ENCODE results near the gene SIGLEC11. TPM values are rescaled to one million over a fixed set of nuclear protein-coding genes. Genes with fewer than 3 reads are reported as not detected.

Gene SIGLEC11
- total RNA-seq, 1 donor from 2014 or later = not detected

DNA sequence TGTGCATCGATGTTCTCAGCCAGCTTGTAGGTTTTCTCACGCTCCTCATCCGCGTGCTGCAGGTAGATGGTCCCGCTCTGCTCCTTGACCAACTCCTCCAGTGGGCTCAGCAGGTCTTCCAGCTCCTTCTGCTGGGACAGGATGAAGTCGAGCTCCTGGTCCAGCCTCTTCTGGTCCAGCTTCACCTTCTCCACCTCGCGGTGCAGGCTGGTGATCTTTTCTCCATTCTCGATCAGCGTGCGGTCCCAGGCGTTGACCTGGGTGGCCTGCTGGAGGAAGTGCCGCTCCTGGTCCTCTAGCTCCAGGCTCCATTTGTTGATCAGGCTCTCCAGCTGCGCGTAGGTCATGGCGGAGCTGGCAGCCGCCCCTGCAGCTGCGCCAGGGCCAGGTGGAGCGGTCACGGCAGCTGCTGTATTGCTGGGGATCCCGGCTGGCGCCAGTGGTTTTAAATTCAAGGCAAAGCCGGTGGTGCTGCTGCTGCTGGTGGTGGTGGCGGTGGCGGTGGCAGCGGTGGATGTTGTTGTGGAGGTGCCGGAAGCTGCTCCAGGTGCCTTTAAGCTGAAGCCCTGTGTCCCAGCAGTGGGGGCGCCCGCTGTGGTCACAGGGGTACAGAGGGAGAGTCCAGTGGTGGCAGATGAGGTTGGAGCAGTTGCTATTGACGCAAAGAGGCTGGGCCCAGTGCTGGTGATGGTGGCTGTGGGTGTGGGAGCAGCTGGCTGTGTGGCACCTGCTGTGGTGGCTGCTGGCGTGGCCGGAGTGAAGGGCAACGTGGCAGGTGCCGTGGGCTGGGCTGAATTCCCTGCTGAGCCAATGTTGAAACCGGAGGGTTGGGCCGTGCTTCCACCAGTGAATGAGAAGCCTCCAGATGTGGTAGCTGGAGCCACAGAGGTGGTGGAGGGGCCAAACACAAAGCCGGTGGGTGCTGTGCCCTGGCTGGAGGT, 52.2 kb downstream of the SIGLEC11 start:
- TF ChIP-seq, protein P1, sequence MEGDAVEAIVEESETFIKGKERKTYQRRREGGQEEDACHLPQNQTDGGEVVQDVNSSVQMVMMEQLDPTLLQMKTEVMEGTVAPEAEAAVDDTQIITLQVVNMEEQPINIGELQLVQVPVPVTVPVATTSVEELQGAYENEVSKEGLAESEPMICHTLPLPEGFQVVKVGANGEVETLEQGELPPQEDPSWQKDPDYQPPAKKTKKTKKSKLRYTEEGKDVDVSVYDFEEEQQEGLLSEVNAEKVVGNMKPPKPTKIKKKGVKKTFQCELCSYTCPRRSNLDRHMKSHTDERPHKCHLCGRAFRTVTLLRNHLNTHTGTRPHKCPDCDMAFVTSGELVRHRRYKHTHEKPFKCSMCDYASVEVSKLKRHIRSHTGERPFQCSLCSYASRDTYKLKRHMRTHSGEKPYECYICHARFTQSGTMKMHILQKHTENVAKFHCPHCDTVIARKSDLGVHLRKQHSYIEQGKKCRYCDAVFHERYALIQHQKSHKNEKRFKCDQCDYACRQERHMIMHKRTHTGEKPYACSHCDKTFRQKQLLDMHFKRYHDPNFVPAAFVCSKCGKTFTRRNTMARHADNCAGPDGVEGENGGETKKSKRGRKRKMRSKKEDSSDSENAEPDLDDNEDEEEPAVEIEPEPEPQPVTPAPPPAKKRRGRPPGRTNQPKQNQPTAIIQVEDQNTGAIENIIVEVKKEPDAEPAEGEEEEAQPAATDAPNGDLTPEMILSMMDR (IDR thresholded peaks at IDR 0.05; ENCODE audit: unreplicated experiment) = no peak
- Mint-ChIP-seq H3K27me3 (ENCODE audit: unreplicated experiment) (peaks cover 15% of the 10 kb centered on the region), H3K4me1 (ENCODE audit: unreplicated experiment) (peaks cover 16% of the 10 kb centered on the region), H3K36me3 (ENCODE audit: low read depth, unreplicated experiment) (peaks cover 32% of the 10 kb centered on the region), H3K9me3 (ENCODE audit: unreplicated experiment) (no peaks in the 10 kb centered on the region), H3K27ac (ENCODE audit: unreplicated experiment) (no peak overlapping the region), H3K4me3 (ENCODE audit: unreplicated experiment) (no peak overlapping the region)
- DNase-seq (ENCODE audit: low spot score) = no peak

DNA sequence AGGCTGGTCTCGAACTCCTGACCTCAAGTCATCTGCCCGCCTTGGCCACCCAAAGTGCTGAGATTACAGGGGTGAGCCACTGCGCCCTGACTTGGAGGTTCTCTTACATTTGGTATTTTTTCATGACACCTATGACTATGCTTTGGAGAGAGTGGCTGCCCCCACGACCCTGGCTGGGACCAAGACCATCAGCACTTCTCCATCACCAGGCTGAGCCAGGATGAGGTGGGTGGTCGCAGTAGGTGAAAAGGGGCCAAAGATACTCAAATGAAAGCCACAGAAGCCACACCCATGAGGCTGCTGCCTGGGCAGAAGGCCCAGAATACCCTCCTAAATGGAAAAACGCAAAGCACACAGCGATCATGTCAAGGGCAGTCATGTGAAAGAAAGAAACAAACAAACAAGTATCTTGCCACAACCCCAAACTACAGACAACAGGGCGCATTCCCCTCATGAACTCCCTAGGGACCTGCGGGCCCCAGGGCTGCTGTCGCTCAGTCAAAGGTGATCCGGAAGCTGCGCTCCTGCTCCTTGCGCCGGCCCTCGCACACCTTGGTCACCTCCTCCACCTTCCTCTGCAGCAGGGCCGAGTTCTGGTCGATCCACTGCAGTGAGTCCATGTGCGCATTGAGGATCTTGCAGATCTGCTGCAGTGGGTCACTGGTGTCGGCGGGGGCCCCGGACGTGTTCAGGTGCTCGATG, 53.1 kb downstream of the SIGLEC11 start:
- peaks cover 13% of the 10 kb centered on the region for H3K27me3 Mint-ChIP-seq (ENCODE audit: unreplicated experiment)
- peaks cover 25% of the 10 kb centered on the region for H3K36me3 Mint-ChIP-seq (ENCODE audit: low read depth, unreplicated experiment)
- H3K4me3 Mint-ChIP-seq (ENCODE audit: unreplicated experiment) = peak overlapping the region; percentile 37

DNA sequence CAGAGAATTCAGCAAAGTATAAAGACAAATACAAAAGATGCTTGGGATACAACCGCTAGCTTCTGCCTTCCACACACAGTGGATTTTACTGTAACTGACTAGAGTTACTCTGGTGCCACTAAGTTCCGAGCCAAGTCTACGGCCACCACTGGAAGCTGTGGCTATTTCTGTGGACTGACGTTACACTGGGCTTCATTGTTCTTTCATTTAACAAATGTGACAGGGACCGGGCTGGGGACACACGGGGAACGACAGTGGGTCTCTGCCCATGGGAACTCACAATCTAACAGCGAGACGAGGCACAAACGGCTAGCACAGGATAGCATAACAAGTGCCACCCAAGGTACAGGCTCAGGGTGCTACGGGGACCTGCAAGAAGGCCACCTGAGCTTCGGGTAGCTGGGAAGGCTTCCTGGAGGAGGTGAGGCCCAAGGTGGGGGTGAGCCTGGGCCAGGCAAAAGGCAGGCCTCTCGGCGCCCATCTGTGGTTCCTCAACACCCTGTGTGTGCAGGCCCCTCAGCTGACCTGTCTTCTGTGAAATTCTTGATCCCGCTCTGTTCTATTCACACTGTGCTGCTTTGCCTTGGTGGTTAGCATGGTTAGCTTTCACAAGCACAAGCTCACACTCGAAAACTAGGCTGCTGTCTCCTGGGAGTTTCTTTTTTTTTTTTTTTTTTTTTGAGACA, 54.0 kb downstream of the SIGLEC11 start:
- TF ChIP-seq, protein P1 (IDR thresholded peaks at IDR 0.05; ENCODE audit: unreplicated experiment) = no peak
- DNase-seq (ENCODE audit: low spot score) = no peak
- H3K4me1 Mint-ChIP-seq (ENCODE audit: unreplicated experiment) = peaks cover 16% of the 10 kb centered on the region
- H3K9me3 Mint-ChIP-seq (ENCODE audit: unreplicated experiment) = no peaks in the 10 kb centered on the region
- H3K27ac Mint-ChIP-seq (ENCODE audit: unreplicated experiment) = no peak overlapping the region
- peaks cover 13% of the 10 kb centered on the region for H3K27me3 Mint-ChIP-seq (ENCODE audit: unreplicated experiment)
- H3K4me3 Mint-ChIP-seq (ENCODE audit: unreplicated experiment) = no peak overlapping the region
- H3K36me3 Mint-ChIP-seq (ENCODE audit: low read depth, unreplicated experiment) = peaks cover 21% of the 10 kb centered on the region

More for the DNA sequence above, 53.1 kb downstream of the SIGLEC11 start:
- no peak overlapping the region for H3K27ac Mint-ChIP-seq (ENCODE audit: unreplicated experiment)
- DNase-seq (ENCODE audit: low spot score) = no peak
- TF ChIP-seq, protein P1 (IDR thresholded peaks at IDR 0.05; ENCODE audit: unreplicated experiment) = no peak
- H3K9me3 Mint-ChIP-seq (ENCODE audit: unreplicated experiment) = no peaks in the 10 kb centered on the region
- peaks cover 16% of the 10 kb centered on the region for H3K4me1 Mint-ChIP-seq (ENCODE audit: unreplicated experiment)

DNA sequence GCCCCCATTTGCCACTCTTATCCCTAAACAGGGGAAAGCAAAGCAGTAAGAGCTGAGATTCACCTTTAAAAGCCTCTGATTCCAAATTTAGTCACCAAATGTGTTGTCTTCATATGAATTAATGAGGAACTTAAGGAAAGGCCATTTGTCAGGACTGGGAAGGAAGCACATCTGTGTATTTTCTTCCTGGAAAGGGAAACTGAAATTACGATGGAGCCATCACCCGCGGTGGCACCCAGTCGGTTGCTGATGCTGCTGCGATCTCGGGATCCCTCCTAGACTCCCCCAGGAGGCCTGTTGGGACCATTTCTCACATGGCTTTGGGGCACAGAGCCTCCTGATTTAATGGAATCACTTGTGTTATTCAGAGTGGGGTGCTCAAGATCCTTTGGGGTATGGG, 56.8 kb downstream of the SIGLEC11 start:
- H3K27me3 Mint-ChIP-seq (ENCODE audit: unreplicated experiment) = peaks cover 12% of the 10 kb centered on the region
- H3K9me3 Mint-ChIP-seq (ENCODE audit: unreplicated experiment) = no peaks in the 10 kb centered on the region
- no peak overlapping the region for H3K27ac Mint-ChIP-seq (ENCODE audit: unreplicated experiment)
- peaks cover 16% of the 10 kb centered on the region for H3K36me3 Mint-ChIP-seq (ENCODE audit: low read depth, unreplicated experiment)
- H3K4me1 Mint-ChIP-seq (ENCODE audit: unreplicated experiment) = no peaks in the 10 kb centered on the region
- TF ChIP-seq, protein P1 (IDR thresholded peaks at IDR 0.05; ENCODE audit: unreplicated experiment) = no peak
- no peak overlapping the region for H3K4me3 Mint-ChIP-seq (ENCODE audit: unreplicated experiment)
- DNase-seq (ENCODE audit: low spot score) = no peak

Other genes starting within 250 kb of the SIGLEC11 start
- not detected for gene TSKS, start 197.9 kb downstream of the SIGLEC11 start, total RNA-seq (ENCODE audit: unreplicated experiment)
- gene AP2A1, start 194.2 kb downstream of the SIGLEC11 start, total RNA-seq (ENCODE audit: unreplicated experiment) = 191 TPM
- gene FUZ, start 147.9 kb downstream of the SIGLEC11 start, total RNA-seq (ENCODE audit: unreplicated experiment) = 15.6 TPM
- gene MED25, start 142.9 kb downstream of the SIGLEC11 start, total RNA-seq (ENCODE audit: unreplicated experiment) = 117 TPM
- 231 TPM for gene PTOV1, start 110.0 kb downstream of the SIGLEC11 start, total RNA-seq (ENCODE audit: unreplicated experiment)
- 96.0 TPM for gene PNKP, start 93.6 kb downstream of the SIGLEC11 start, total RNA-seq (ENCODE audit: unreplicated experiment)
- gene AKT1S1, start 83.8 kb downstream of the SIGLEC11 start, total RNA-seq (ENCODE audit: unreplicated experiment) = 48.2 TPM
- 36.8 TPM for gene TBC1D17, start 83.5 kb downstream of the SIGLEC11 start, total RNA-seq (ENCODE audit: unreplicated experiment)
- 0.90 TPM for gene IL4I1, start 64.3 kb downstream of the SIGLEC11 start, total RNA-seq (ENCODE audit: unreplicated experiment)
- 15.8 TPM for gene ATF5, start 32.0 kb downstream of the SIGLEC11 start, total RNA-seq (ENCODE audit: unreplicated experiment)
- gene NUP62, start 31.7 kb downstream of the SIGLEC11 start, total RNA-seq (ENCODE audit: unreplicated experiment) = 60.9 TPM
- gene VRK3, start 64.2 kb upstream of the SIGLEC11 start, total RNA-seq (ENCODE audit: unreplicated experiment) = 51.2 TPM
- 10.9 TPM for gene ZNF473, start 64.8 kb upstream of the SIGLEC11 start, total RNA-seq (ENCODE audit: unreplicated experiment)
- gene IZUMO2, start 202.1 kb upstream of the SIGLEC11 start, total RNA-seq (ENCODE audit: unreplicated experiment) = not detected
- not detected for gene MYH14, start 242.4 kb upstream of the SIGLEC11 start, total RNA-seq (ENCODE audit: unreplicated experiment)

Measured in endothelial cell (in vitro differentiated cells).